Mammary epithelial cell (primary cell): ENCODE data around the gene RUFY1.

ENCODE experiments used
- CTCF ChIP-seq, 2 donors: IDR thresholded peaks in 1 of 2; conservative IDR thresholded peaks in 1 of 2; 2 replicates each; pipeline ENCODE4 v1.5.1; 2011 to 2012; ENCODE audit warnings: inconsistent platforms in 2 of 2, low read length in 2 of 2, mild to moderate bottlenecking in 2 of 2, control low read depth in 1 of 2, low read depth in 1 of 2; ENCODE audit not compliant: insufficient read depth in 1 of 2; ENCODE audit errors: extremely low read depth in 1 of 2
- EZH2 ChIP-seq: IDR thresholded peaks from 2 replicates; pipeline ENCODE4 v1.6.1; 2012; ENCODE audit warnings: low read length, inconsistent platforms, borderline replicate concordance

- TF ChIP-seq CTCF (conservative IDR thresholded peaks at IDR 0.05 in 1 of 2, IDR thresholded peaks at IDR 0.05 in 1 of 2; ENCODE audit: extremely low read depth in 1 of 2, insufficient read depth in 1 of 2, low read depth in 1 of 2, low read length in 2 of 2) (no peak), EZH2 (no peak)
Observed at GRCh38 chr5:179553875-179554274, 3.5 kb downstream of the RUFY1 start.
